ENCODE measurements around the gene PATJ.
"Not testable (repeated sequence)": the region's sequence is repeated elsewhere in the genome, so short reads cannot be mapped to it uniquely, and the experiment has no call there.

The PATJ gene

GRCh38 chr1:61950418-61950817, 208.1 kb downstream of the PATJ start:
- no peak overlapping the region for H3K4me3 ChIP-seq (ENCODE audit: low read length)
- H3K4me1 ChIP-seq (ENCODE audit: control insufficient read depth, insufficient read depth, low read length): no peaks in the 10 kb centered on the region
- H3K9ac ChIP-seq (ENCODE audit: low read length): no peak overlapping the region
- H3K27ac ChIP-seq (ENCODE audit: low read depth, low read length): no peak overlapping the region
- no peaks in the 10 kb centered on the region for H3K27me3 ChIP-seq (ENCODE audit: control insufficient read depth, insufficient read depth, low read length)
- no peaks in the 10 kb centered on the region for H3K36me3 ChIP-seq (ENCODE audit: control insufficient read depth, insufficient read depth, low read length)

DNA sequence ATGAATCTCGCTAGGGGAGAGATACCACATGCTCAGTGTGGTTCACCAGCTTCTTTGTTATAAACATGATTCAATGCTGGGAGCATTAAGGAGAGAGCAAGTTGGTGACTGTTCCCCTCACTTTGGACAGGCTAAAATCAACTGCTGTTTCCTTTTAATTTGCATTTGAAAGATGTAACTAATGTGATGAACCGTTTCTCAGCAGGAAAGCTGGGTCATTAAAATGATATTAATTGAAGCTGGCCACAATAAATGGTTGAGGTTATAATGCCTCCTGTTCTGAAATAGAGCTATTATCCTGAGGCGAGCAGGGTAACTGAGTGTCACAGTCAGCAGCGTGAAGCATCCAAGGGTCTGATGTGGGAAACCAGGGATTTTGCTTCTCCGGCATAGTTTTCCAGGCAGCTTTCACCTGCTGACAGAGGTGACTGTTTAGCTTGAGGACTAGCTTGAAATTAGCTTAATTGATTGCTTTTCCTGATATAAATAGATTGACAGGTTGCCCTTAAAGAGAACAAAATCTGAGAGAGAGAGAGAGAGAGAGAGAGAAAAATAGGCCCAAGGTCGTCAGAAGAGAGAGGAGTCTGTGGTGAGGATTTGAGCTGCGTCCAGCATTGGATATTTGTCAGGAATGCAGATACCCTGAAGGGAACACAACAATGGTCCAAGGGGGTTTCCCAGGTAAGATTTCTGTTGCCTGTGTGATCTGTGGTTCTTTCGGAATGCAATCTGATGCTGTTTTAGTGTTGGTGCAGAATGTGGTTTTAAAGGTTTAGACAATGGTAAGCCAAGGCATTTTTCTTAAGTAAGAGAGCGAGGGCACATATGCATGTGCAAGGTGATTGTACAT, 209.7 kb downstream of the PATJ start:
- no peaks in the 10 kb centered on the region for H3K36me3 ChIP-seq (ENCODE audit: control insufficient read depth, insufficient read depth, low read length)
- no peak overlapping the region for H3K4me3 ChIP-seq (ENCODE audit: low read length)
- H3K9ac ChIP-seq (ENCODE audit: low read length): no peak overlapping the region
- no peaks in the 10 kb centered on the region for H3K4me1 ChIP-seq (ENCODE audit: control insufficient read depth, insufficient read depth, low read length)
- no peak overlapping the region for H3K27ac ChIP-seq (ENCODE audit: low read depth, low read length)
- H3K27me3 ChIP-seq (ENCODE audit: control insufficient read depth, insufficient read depth, low read length): no peaks in the 10 kb centered on the region

GRCh38 chr1:61952675-61953074, 210.4 kb downstream of the PATJ start:
- Histone ChIP-seq H3K36me3 (ENCODE audit: control insufficient read depth, insufficient read depth, low read length) (no peaks in the 10 kb centered on the region), H3K4me1 (ENCODE audit: control insufficient read depth, insufficient read depth, low read length) (no peaks in the 10 kb centered on the region), H3K27me3 (ENCODE audit: control insufficient read depth, insufficient read depth, low read length) (no peaks in the 10 kb centered on the region), H3K4me3 (ENCODE audit: low read length) (no peak overlapping the region), H3K9ac (ENCODE audit: low read length) (no peak overlapping the region), H3K27ac (ENCODE audit: low read depth, low read length) (no peak overlapping the region)

GRCh38 chr1:61953076-61953789, 211.0 kb downstream of the PATJ start:
- no peaks in the 10 kb centered on the region for H3K36me3 ChIP-seq (ENCODE audit: control insufficient read depth, insufficient read depth, low read length)
- H3K27me3 ChIP-seq (ENCODE audit: control insufficient read depth, insufficient read depth, low read length): no peaks in the 10 kb centered on the region
- no peak overlapping the region for H3K4me3 ChIP-seq (ENCODE audit: low read length)
- H3K4me1 ChIP-seq (ENCODE audit: control insufficient read depth, insufficient read depth, low read length): no peaks in the 10 kb centered on the region
- H3K9ac ChIP-seq (ENCODE audit: low read length): no peak overlapping the region
- no peak overlapping the region for H3K27ac ChIP-seq (ENCODE audit: low read depth, low read length)

GRCh38 chr1:61953790-61954150, 211.5 kb downstream of the PATJ start:
- H3K27me3 ChIP-seq (ENCODE audit: control insufficient read depth, insufficient read depth, low read length): no peaks in the 10 kb centered on the region
- no peak overlapping the region for H3K27ac ChIP-seq (ENCODE audit: low read depth, low read length)
- H3K4me3 ChIP-seq (ENCODE audit: low read length): no peak overlapping the region
- H3K4me1 ChIP-seq (ENCODE audit: control insufficient read depth, insufficient read depth, low read length): no peaks in the 10 kb centered on the region
- no peaks in the 10 kb centered on the region for H3K36me3 ChIP-seq (ENCODE audit: control insufficient read depth, insufficient read depth, low read length)
- no peak overlapping the region for H3K9ac ChIP-seq (ENCODE audit: low read length)

DNA sequence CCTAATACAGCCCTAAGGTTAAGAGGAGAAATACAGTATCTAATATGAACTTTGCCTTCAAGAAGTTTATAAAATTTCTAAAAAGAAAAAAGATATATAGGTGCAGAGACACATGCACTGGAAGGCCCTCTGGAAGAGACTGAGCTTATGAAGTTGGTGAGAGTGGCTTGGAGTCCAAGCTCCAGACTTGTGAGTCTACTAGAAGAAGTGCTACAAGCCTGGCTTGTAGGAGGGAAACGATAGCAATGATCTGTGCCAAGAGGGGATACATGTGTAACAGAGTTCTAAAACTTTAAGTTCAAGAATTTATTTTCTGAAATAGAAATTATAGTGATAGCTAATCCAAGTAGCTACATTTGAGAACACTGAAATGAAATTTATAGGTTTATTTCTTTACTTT, 213.0 kb downstream of the PATJ start:
- Histone ChIP-seq H3K4me1 (ENCODE audit: control insufficient read depth, insufficient read depth, low read length) (no peaks in the 10 kb centered on the region), H3K27ac (ENCODE audit: low read depth, low read length) (no peak overlapping the region), H3K27me3 (ENCODE audit: control insufficient read depth, insufficient read depth, low read length) (no peaks in the 10 kb centered on the region), H3K4me3 (ENCODE audit: low read length) (no peak overlapping the region), H3K36me3 (ENCODE audit: control insufficient read depth, insufficient read depth, low read length) (no peaks in the 10 kb centered on the region), H3K9ac (ENCODE audit: low read length) (no peak overlapping the region)

DNA sequence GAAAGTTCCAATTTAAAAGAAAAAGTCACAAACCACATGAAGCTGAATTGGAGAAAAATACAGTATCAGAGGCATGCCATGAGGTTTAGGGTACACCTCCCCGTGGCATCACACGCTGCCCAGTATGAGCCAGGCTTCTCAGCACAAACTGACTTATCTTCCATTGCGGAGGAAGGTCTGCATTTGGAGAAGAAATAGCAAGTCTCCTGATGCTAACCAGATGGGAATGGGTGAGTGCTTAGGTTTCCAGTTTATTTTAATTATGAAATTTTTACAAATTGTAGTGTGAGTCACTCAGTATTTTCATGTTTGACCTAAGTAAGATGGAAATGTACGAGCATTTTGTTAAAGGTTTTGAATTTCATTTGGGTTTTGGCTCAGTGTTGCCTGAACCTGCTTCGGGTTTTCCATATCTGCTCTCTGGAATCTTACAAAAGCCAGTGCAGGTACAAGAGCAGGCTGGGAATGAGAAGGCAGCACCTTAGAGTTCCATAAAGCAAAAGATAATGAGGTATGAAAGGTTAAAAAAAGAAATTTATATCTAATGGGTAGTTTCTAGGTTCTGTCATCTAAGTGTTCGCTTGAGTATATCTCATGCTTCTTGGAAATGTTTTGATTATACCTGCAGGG, 213.9 kb downstream of the PATJ start:
- H3K27ac ChIP-seq (ENCODE audit: low read depth, low read length): no peak overlapping the region
- H3K27me3 ChIP-seq (ENCODE audit: control insufficient read depth, insufficient read depth, low read length): no peaks in the 10 kb centered on the region
- H3K9ac ChIP-seq (ENCODE audit: low read length): no peak overlapping the region
- H3K36me3 ChIP-seq (ENCODE audit: control insufficient read depth, insufficient read depth, low read length): no peaks in the 10 kb centered on the region
- no peak overlapping the region for H3K4me3 ChIP-seq (ENCODE audit: low read length)
- no peaks in the 10 kb centered on the region for H3K4me1 ChIP-seq (ENCODE audit: control insufficient read depth, insufficient read depth, low read length)

GRCh38 chr1:61956784-61957183, 214.5 kb downstream of the PATJ start:
- no peak overlapping the region for H3K4me3 ChIP-seq (ENCODE audit: low read length)
- H3K27ac ChIP-seq (ENCODE audit: low read depth, low read length): no peak overlapping the region

GRCh38 chr1:61961009-61961408, 218.7 kb downstream of the PATJ start:
- Histone ChIP-seq H3K4me1 (ENCODE audit: control insufficient read depth, insufficient read depth, low read length) (no peaks in the 10 kb centered on the region), H3K27ac (ENCODE audit: low read depth, low read length) (no peak overlapping the region), H3K27me3 (ENCODE audit: control insufficient read depth, insufficient read depth, low read length) (no peaks in the 10 kb centered on the region), H3K36me3 (ENCODE audit: control insufficient read depth, insufficient read depth, low read length) (no peaks in the 10 kb centered on the region), H3K9ac (ENCODE audit: low read length) (no peak overlapping the region), H3K4me3 (ENCODE audit: low read length) (no peak overlapping the region)

More at GRCh38 chr1:61956784-61957183, 214.5 kb downstream of the PATJ start:
- Histone ChIP-seq H3K4me1 (ENCODE audit: control insufficient read depth, insufficient read depth, low read length) (no peaks in the 10 kb centered on the region), H3K27me3 (ENCODE audit: control insufficient read depth, insufficient read depth, low read length) (no peaks in the 10 kb centered on the region), H3K9ac (ENCODE audit: low read length) (no peak overlapping the region), H3K36me3 (ENCODE audit: control insufficient read depth, insufficient read depth, low read length) (no peaks in the 10 kb centered on the region)

GRCh38 chr1:61962631-61963030, 220.4 kb downstream of the PATJ start:
- Histone ChIP-seq H3K4me3 (ENCODE audit: low read length) (no peak overlapping the region), H3K36me3 (ENCODE audit: control insufficient read depth, insufficient read depth, low read length) (no peaks in the 10 kb centered on the region), H3K27me3 (ENCODE audit: control insufficient read depth, insufficient read depth, low read length) (no peaks in the 10 kb centered on the region), H3K4me1 (ENCODE audit: control insufficient read depth, insufficient read depth, low read length) (no peaks in the 10 kb centered on the region), H3K27ac (ENCODE audit: low read depth, low read length) (no peak overlapping the region), H3K9ac (ENCODE audit: low read length) (no peak overlapping the region)

DNA sequence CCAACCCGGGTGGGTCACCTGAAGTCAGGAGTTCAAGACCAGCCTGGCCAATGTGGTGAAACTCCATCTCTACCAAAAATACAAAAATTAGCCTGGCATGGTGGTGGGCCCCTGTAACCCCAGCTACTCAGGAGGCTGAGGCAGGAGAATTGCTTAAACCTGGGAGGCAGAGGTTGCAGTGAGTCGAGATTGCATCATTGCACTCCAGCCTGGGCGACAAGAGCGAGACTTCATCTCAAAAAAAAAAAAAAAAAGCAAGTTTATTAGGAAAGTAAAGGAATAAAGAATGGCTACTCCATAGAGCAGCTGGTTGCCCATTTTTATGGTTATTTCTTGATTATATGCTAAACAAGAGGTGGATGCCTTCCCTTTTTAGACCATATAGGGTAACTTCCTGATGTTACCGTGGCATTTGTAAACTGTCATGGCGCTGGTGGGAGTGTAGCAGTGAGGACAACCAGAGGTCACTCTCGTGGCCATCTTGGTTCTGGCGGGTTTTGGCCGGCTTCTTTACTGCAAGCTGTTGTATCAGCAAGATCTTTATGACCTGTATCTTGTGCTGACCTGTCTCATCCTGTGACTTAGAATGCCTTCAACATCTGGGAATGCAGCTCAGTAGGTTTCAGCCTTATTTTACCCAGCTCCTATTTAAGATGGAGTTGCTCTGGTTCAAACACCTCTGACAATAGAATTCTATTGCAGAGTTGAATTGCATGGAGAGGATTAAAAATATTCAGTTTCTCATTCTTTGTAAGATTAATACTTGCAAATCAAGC, 224.4 kb downstream of the PATJ start:
- not testable (repeated sequence) for H3K4me3 ChIP-seq (ENCODE audit: low read length); H3K36me3 ChIP-seq (ENCODE audit: control insufficient read depth, insufficient read depth, low read length); H3K9ac ChIP-seq (ENCODE audit: low read length); H3K27me3 ChIP-seq (ENCODE audit: control insufficient read depth, insufficient read depth, low read length); H3K4me1 ChIP-seq (ENCODE audit: control insufficient read depth, insufficient read depth, low read length); H3K27ac ChIP-seq (ENCODE audit: low read depth, low read length)

GRCh38 chr1:61967750-61968149, 225.5 kb downstream of the PATJ start:
- no peak overlapping the region for H3K27ac ChIP-seq (ENCODE audit: low read depth, low read length)

More at GRCh38 chr1:61967750-61968149, 225.5 kb downstream of the PATJ start:
- H3K4me1 ChIP-seq (ENCODE audit: control insufficient read depth, insufficient read depth, low read length): no peaks in the 10 kb centered on the region
- no peak overlapping the region for H3K9ac ChIP-seq (ENCODE audit: low read length)
- no peak overlapping the region for H3K4me3 ChIP-seq (ENCODE audit: low read length)
- no peaks in the 10 kb centered on the region for H3K27me3 ChIP-seq (ENCODE audit: control insufficient read depth, insufficient read depth, low read length)
- no peaks in the 10 kb centered on the region for H3K36me3 ChIP-seq (ENCODE audit: control insufficient read depth, insufficient read depth, low read length)

All from rectal smooth muscle tissue (tissue), 1 donor.